HG02870 (cell line): Measurements from ENCODE around the gene GPR27.

ENCODE experiments used
- ATAC-seq: cut with Tn5 transposase; IDR thresholded peaks from one replicate; pipeline ENCODE4 v1.9.1; 2021; ENCODE audit warnings: mild to moderate bottlenecking, moderate library complexity; ENCODE audit not compliant: unreplicated experiment

GPR27 gene, protein sequence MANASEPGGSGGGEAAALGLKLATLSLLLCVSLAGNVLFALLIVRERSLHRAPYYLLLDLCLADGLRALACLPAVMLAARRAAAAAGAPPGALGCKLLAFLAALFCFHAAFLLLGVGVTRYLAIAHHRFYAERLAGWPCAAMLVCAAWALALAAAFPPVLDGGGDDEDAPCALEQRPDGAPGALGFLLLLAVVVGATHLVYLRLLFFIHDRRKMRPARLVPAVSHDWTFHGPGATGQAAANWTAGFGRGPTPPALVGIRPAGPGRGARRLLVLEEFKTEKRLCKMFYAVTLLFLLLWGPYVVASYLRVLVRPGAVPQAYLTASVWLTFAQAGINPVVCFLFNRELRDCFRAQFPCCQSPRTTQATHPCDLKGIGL

DNA sequence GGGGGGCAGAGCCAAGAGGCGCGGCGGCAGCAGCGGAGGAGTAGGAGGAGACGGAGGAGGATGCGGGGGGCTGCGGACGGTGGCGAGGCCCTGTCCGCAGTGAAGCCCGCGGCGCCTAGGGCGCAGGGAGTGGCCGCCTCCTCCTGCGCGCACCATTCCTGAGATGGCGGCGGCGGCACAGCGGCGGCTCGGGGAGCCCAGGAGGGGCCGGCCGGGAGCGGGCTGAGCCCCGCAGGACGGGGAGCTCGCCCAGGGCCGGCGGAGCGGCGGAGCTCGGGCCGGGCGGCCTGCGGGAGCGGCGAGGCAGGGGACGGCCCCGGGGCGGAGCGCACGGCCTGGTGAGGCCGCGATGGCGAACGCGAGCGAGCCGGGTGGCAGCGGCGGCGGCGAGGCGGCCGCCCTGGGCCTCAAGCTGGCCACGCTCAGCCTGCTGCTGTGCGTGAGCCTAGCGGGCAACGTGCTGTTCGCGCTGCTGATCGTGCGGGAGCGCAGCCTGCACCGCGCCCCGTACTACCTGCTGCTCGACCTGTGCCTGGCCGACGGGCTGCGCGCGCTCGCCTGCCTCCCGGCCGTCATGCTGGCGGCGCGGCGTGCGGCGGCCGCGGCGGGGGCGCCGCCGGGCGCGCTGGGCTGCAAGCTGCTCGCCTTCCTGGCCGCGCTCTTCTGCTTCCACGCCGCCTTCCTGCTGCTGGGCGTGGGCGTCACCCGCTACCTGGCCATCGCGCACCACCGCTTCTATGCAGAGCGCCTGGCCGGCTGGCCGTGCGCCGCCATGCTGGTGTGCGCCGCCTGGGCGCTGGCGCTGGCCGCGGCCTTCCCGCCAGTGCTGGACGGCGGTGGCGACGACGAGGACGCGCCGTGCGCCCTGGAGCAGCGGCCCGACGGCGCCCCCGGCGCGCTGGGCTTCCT, at the start of gene GPR27:
TSS of gene GPR27 (plus strand) at position 155 of the 909 bp plus-strand sequence. CDS start at position 350, 195 bp downstream.
- ATAC-seq, result no peak

DNA sequence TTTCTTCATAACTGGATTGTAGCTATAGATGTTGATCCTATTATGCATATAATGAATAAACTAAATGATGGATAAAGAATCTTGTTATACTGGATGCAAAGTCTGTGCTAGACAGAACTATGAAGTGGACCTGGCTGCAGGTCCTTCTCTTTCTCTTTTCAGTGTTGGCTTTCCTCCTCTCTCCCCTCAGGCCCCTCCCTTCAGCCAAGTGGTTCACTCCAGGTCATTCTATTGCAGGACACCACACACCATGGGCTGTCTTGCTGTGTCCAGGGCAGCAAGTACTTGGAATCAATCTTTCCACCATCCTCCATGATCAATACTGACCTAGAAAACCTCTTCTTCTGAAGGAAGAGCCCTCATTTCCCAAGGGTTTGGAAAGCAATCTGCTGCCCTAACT, 48.7 kb upstream of the GPR27 start:
- no peak for ATAC-seq

DNA sequence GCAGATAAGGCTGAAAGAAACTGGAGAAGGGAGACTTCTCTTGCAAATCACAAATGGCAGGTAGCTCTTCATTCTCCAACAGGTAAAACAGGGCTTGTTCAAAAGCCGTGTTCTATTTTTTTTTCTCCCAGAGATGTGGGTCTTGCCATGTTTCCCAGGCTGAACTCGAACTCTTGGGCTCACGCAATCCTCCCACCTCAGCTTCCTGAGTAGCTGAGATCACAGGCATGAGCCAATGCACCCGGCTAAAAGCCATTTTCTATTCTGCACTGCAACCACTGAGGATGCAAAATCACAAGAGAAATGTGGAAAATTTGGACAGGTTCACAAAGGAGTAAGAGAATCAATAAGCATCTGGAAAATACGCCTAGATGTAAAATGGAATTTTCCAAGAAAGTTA, 48.0 kb upstream of the GPR27 start:
- no peak for ATAC-seq

DNA sequence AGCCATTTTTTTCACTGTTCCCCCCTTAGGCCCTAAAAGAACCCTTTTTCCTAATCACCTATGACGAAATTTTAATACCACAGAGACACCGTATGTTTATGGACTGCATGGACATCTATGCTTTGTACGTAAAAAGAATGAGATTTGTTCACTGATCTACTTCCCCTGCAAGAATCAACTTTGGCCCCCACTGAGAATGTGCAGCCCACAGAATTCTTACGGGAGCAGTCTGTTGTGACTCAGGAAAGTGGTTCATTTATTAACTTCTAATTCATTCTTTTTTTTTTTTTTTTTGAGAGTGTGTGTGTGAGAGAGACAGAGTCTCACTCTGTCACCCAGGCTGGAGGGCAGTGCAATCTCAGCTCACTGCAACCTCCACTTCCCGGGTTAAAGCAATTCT, 46.1 kb upstream of the GPR27 start:
- no peak for ATAC-seq

DNA sequence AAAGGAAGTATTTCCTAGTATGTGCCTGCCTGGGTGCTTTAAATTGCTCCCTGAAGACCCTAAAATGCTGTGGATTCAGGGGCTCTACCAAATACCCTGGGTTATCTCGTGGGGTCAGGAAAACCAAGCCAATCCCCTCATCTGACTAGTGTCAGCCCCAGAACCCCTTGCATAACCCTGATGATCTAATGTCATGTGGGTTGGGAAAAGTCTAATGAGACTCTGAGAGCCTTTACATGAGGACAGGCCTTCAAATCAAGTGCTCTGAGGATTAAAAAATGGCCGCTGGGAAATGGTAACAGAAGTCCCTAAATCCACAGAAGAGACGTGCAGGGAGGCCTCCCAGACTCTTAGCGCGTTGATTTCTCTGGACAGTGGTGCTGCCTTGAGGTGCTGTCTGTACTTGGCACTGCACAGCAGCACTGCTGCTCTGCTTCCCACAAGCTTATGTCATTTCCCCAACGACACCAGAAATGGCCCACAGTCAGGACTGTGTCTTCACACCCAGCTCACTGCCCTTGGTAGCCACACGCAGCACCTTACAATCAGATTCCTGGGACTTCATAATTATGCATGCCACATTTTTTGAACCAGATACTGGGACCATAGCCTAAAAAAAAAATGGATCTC, 45.1 kb upstream of the GPR27 start:
- no peak for ATAC-seq

DNA sequence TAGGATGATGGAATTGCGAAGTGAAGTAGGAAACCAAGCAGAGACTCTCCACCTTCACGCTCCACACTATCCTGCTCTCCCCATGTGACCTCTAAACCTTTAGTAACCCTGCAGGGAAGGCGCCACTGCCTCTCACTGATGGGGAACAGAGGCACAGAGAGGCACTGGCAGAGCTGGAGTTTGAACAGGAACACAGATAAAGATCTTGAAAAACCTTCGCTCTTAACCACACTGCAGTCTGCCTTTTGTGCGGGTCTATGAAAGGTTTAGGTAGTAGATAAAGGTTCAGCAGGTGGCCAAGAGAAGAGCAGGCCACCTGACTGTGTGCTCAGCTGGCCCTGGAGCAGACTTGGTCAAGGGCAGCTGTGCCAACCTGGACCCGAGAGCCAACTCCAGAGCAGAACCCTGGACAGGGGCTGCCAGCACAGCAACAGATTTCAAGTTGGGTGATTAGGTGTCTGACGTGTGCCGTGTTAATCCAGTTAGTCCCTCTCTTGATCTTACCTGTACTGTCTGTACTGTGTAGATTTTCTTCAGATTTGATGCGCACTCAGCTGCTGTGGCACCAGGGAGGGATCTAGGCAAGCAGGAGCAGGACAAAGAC, 43.6 kb upstream of the GPR27 start:
- ATAC-seq, result no peak

DNA sequence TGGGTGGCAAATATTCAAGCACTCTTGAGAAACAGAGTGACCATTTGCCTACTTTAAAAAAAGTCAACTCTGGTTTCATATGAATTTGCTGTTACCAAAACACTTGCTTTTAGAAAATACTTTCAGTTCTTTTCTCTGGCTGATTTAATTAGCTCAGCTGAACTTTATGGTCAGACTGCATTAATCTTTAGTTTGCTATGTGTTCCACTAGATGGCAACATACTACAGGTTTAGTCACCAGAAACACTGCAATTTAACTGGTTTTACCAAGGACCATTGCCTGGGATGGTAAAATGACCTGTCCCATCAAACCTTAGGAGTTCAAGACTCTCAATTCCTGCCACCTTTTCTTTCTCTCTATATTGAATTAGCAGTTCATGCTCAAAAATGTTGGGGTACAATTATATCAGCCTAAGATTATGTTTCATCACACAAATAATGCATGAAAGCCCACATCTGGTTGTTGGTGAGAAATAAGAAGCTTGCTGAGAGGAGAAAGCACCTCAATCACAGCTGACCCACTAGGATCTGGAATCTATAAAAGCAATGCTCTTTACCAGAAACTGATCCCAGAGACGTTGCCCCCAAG, 42.7 kb upstream of the GPR27 start:
- ATAC-seq, result peak; percentile 78

DNA sequence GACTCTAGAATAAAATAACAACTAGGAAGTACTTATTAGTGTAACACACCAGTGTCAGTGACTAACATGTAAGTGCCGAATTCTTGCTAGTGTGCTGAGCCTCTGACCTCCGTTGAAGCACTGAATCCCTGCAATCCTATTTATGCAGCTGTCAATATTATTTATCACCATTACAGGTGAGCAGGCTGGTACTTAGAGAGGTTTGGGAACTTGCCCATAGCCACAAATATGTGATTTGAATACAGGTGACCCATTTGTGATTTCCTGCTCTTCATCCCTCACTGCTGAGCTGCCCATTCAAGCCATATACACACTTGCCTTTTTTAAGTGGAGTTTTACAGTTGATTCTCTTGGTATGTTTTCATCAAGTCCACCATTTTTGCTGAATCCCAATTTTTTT, 40.6 kb upstream of the GPR27 start:
- no peak for ATAC-seq

DNA sequence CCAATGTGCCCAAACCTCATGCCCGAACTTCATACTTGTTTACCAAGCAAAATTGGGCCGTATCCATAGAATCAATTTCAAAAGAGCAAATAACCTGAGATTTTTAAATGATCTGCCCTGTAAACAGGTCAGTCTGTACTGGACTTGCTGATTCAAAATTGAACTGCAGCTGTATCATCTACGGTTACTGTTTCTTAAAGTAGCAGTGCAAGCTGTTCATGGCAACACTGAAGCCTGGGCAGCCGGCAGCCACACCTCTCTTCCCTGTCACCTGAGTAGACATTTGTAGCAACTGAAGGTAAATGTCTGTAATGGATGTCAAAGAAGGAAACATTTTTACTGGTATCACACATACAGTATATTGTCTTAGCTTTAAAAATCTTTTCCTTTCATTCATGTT, 39.1 kb upstream of the GPR27 start:
- no peak for ATAC-seq

DNA sequence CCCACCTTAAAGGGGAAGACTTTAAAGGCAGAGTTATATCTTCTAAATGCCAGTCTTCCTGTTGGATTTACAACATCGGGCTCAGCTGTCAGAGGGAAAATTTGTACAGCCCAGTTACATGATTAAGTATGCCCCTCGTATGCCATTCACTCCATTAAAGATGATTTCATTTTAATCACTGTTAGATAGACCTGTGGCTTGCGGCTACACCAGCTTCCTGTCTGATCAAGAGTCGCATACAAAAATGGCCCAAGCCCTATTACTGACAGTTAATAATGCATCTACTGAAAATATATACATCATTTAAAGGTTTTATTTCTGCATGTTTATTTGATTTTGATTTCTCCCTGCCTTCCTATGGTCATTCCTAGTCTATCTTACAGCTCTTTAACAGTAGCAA, 35.6 kb upstream of the GPR27 start:
- ATAC-seq, result no peak

DNA sequence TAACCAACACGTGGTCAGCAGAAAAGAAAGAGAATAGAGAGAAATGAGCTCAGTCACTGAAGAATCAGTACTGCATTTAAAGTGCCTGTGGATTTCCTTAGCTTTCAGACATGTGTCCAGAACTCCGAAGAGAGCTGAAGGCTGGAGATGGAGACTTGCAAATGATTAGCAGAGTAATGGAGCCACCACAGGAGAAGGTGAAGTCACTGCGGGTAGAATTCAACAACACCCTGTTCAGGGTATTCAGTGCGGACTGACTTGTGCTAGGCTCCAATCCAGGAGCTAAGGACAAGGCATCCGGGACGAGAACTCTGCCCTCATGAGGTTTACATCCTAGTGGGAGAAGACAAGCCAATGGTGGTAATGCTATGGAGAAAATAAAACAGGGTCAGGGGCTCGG, 32.7 kb upstream of the GPR27 start:
- no peak for ATAC-seq

DNA sequence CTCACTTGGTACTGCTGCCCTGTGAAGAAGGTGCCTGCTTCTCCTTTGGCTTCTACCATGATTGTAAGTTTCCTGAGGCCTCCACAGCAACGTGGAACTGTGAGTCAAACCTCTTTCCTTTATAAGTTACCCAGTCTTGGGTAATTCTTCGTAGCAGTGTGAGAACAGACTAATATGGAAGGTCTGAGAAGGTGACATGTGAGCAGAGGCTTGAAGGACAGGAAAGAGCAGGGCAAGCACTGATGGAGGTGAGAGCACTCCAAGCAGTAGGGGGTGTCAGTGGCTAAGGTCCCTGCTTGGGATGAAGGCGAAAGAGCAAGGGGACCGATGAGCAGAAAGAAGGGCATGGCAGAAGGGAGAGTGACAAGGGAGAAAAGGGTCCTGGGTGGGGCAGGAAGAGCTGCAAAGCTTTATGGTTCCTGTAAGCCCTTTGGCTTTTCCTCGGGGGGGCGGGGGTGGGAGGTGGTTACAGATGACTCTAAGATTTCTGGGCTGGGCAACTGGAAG, 32.0 kb upstream of the GPR27 start:
- ATAC-seq, result no peak

DNA sequence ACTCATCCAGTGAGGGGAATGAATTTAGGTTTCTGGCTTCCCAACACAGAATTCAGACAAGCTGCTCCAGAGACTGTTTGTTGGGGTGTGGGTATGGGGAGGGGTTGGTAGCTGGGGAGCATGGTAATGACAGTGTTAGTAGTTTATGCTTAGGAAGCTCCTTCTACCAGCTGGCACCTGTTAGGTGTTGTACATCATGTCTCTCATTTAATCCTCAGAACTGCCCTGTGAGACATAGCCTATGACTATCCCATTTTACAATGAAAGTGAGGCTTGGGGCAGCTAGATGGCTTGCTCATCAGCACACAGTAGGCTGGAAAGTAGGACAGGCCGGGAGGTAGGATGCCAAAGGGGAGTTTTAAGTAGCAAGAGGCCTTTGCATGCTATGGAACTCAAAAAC, 31.0 kb upstream of the GPR27 start:
- ATAC-seq, result no peak

DNA sequence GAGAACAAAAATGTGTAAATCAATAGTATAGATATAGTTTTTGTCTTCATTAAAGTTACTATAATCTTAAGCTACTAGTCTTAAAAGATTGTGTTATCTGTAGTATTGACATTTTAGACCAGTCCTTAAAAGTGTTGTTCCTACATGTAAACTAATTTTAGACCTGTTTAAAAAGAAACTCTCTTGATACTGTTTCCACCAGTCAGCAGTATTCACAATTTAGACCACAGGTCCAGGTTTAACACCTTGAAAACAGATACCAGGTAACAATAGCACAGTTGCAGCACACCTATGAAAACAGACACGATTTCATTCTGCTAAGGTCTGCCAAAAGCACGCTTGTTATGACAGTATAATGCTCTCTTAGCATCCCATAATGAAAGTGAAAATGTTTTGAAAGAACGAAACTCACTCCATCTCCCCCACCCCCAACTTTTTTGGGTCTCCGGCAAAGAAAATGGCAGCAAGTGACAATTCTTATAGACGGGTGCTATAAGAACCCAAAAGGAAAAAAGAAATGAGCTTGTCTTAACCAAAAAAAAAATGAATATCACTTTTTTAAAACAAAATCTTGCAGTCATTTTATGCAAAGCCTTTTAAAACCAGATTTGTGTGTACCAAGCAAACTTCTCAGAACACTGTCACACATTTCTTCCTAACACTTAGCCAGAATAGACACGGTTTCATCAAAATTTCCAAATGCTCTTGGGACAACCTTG, 30.0 kb upstream of the GPR27 start:
- ATAC-seq, result no peak

DNA sequence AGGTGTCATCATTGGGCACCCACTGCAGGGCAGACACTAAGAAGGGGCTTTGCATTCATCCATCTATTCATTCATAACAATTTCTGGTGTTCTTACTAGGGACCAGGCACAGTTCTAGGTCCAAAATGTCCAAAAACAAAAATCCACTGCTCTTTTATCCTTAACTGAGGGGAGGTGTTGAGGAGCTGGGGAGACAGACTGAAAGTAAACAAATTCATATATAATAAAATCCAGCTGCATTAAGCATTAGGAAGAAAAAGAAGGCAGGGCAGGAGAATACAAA, 29.5 kb upstream of the GPR27 start:
- no peak for ATAC-seq

DNA sequence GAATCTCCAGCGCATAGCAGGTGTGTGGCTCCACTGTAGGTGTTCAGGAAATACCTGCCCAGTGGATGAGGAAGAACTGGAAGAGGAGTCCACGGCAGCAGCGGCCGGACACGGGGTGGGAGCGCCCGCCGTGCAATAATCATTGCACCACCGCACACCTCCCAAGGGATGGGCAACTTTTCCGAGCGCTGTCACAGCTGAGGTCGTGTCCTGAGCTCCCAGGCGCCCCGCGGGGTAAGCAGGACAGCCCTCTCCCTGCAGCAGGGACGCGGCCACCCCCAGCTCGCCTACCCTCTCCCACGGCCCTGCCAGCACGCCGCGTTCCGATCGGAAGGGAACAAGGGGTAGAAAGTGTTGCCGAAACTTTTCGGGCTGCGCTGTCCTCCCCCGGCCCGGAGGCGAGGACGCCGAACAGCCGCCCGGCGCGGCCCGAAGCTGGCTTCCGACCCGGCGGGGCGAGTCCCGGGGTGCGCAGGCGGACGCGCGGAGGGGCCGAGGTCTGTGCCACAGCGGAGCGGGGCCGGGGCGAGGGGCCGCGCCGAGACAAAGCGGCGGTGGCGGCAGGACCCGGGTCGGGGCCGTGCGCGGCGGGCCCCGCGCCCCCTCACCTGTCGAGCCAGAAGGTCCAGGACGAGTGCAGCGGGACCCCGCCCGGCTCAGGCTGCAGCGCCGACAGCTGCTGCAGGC, 28.9 kb upstream of the GPR27 start:
- peak; percentile 41 for ATAC-seq

DNA sequence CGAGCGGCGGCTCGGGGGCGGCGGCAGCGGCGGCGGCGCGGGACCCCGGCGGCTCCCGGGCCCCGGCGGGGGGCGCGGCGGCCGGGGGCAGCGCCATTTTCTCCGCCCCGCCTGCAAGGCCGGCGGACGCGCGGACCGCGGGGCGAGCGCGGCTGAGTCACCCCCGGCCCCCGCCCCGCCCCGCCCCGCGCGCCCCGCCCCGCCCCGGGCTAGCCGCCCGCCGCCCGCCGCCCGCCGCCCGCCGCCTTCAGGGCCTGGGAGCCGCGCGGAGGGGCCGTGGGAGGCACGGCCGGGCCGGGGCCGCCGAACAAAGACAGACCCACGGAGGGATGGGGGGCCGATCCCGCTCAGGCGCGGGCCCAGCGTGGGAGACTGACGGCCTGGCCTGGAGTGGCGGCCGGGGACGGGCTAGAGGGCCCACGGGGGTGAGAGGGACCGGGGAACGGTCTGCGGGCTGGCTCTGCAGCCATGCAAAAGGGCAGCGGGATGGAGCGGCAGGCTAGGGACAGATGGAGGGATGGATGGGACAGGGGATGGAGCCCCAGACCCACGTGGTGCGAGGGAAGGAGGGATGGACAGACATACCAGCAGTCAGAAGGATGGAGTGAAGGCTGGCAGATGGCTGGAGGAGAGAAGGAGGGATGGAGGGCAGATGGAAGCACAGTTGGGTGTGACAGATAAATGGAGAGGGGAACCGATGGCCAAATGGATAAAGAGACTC, 28.2 kb upstream of the GPR27 start, which contains the start of gene EIF4E3:
TSS of gene EIF4E3 (minus strand) at position 132 of the 721 bp plus-strand sequence. CDS start at position 97, 35 bp downstream.
- peak; percentile 46 for ATAC-seq

DNA sequence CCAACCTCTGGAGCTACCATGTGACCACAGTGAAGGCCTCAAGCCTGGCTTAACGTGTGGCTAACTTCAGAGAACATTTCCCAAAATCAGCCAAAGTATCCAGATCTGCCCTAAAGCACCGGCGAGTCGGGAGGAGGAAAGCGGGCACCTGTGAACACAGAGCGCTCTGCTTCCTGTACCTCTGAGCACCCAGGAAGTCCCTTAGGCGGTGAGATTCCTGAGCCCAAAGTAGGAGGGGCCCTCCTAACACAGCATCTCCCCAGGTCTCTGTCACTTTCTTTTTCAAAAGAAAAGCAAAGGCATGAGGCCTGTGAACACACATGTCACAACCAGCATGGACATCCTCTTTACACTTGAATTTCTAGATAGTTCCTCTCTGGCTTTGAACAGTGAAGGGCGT, 27.5 kb upstream of the GPR27 start:
- no peak for ATAC-seq
